ENCODE measurements around the gene AKR1D1. TPM values are rescaled to one million over a fixed set of nuclear protein-coding genes. Genes with fewer than 3 reads are reported as not detected.

AKR1D1 gene
- total RNA-seq, 4 donors from 2014 or later: not detected

- Histone ChIP-seq H3K27me3 (no peaks in the 10 kb centered on the region), H3K27ac (no peak overlapping the region), H3K4me1 (no peaks in the 10 kb centered on the region), H3K36me3 (no peaks in the 10 kb centered on the region), H3K9me3 (no peaks in the 10 kb centered on the region), H3K4me3 (replicated peaks in 1 of 3) (no peak overlapping the region)
- intact Hi-C loops (cut with DNase I): no loop called here
- TF ChIP-seq POLR2A (IDR thresholded peaks at IDR 0.05) (no peak), CTCF (IDR thresholded peaks at IDR 0.05) (no peak)
- no peak for DNase-seq
- WGBS, 2 donors: 44 to 48% methylated on average over 2 of the region's 2 CpGs
These were observed 51.7 kb downstream of the AKR1D1 start for GRCh38 chr7:138127996-138128395.

- TF ChIP-seq CTCF (IDR thresholded peaks at IDR 0.05): no peak
- no peak for TF ChIP-seq POLR2A (IDR thresholded peaks at IDR 0.05)
- Histone ChIP-seq H3K27me3 (no peaks in the 10 kb centered on the region), H3K4me1 (no peaks in the 10 kb centered on the region), H3K4me3 (replicated peaks in 1 of 3) (no peak overlapping the region), H3K9me3 (no peaks in the 10 kb centered on the region), H3K27ac (no peak overlapping the region), H3K36me3 (no peaks in the 10 kb centered on the region)
- no peak for DNase-seq
- 97 to 99% methylated on average over 3 of the region's 3 CpGs for WGBS, 2 donors
- intact Hi-C loops (cut with DNase I): no loop called here
These were observed 53.4 kb downstream of the AKR1D1 start for GRCh38 chr7:138129551-138130165.

- intact Hi-C loops (cut with DNase I): no loop called here
- H3K27me3 ChIP-seq: no peaks in the 10 kb centered on the region
- no peak overlapping the region for H3K4me3 ChIP-seq (replicated peaks in 1 of 3)
- no peak overlapping the region for H3K27ac ChIP-seq
- no peak for TF ChIP-seq CTCF (IDR thresholded peaks at IDR 0.05)
- TF ChIP-seq POLR2A (IDR thresholded peaks at IDR 0.05): no peak
- no peak for DNase-seq
- H3K9me3 ChIP-seq: no peaks in the 10 kb centered on the region
- 80 to 82% methylated on average over 2 of the region's 2 CpGs for WGBS, 2 donors
- no peaks in the 10 kb centered on the region for H3K4me1 ChIP-seq
- H3K36me3 ChIP-seq: no peaks in the 10 kb centered on the region
These were observed 61.3 kb downstream of the AKR1D1 start for GRCh38 chr7:138137423-138138171.

GRCh38 chr7:138138244-138138643 lies 62.0 kb downstream of the AKR1D1 start:
- no peak overlapping the region for H3K4me3 ChIP-seq (replicated peaks in 1 of 3)
- intact Hi-C loops (cut with DNase I): no loop called here
- WGBS, 2 donors: 85 to 90% methylated on average over 3 of the region's 3 CpGs

More at GRCh38 chr7:138138244-138138643, 62.0 kb downstream of the AKR1D1 start:
- no peak for DNase-seq
- Histone ChIP-seq H3K4me1 (no peaks in the 10 kb centered on the region), H3K27ac (no peak overlapping the region), H3K9me3 (no peaks in the 10 kb centered on the region), H3K36me3 (no peaks in the 10 kb centered on the region), H3K27me3 (no peaks in the 10 kb centered on the region)
- TF ChIP-seq POLR2A (IDR thresholded peaks at IDR 0.05) (no peak), CTCF (IDR thresholded peaks at IDR 0.05) (no peak)

Data from thyroid gland (tissue), 4 donors.